ENCODE results near the gene FARS2. TPM values are rescaled to one million over a fixed set of nuclear protein-coding genes. Genes with fewer than 3 reads are reported as not detected.

FARS2 gene
- polyA plus RNA-seq, 2 of the 4 experiments (the other 2 are of a cell fraction) = 12.9 to 17.5 TPM

DNA sequence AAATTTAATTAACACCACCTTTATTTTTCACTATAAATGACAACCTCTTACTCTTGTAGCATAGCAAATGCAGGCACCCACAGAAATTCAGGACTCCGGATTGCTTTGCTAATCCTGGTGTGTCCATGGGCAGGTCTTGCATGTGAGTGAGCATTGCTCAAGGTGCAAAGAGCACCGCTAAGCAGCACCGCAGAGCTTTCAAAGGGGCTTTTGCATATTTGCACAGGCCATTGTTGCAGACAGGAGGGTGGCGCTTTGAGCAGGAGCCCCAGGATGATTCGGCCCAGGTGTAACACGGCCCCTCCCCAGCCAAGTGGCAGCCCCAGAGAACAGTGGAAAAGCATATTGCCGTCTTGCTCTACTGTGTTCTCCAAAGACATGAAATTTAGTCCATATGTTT, 452.2 kb downstream of the FARS2 start:
- no peaks in the 10 kb centered on the region for H3K9me3 ChIP-seq
- H3K4me2 ChIP-seq = no peak overlapping the region
- FAIRE-seq = no peak
- ChIA-PET POLR2A (no interaction called here), CTCF (no interaction called here)
- H3K27ac ChIP-seq = no peak overlapping the region
- WGBS (ENCODE audit: missing lambda C conversion rate) = 85% methylated on average over 6 of the region's 7 CpGs
- no peak overlapping the region for H3K4me3 ChIP-seq
- TF ChIP-seq POLR2A (IDR thresholded peaks at IDR 0.05; ENCODE audit: low read length) (no peak), RAD21 (conservative IDR thresholded peaks at IDR 0.05 in 1 of 2, IDR thresholded peaks at IDR 0.05 in 1 of 2) (no peak), CBX2 (IDR thresholded peaks at IDR 0.05; ENCODE audit: borderline replicate concordance, low read depth) (no peak), HOXA7 (CRISPR knock-in tag; IDR thresholded peaks at IDR 0.05) (no peak), ESRRA (IDR thresholded peaks at IDR 0.05; ENCODE audit: borderline replicate concordance, low read length) (no peak), EHF (CRISPR knock-in tag; IDR thresholded peaks at IDR 0.05) (no peak), FOSB (CRISPR knock-in tag; IDR thresholded peaks at IDR 0.05) (no peak), POLR2AphosphoS2 (conservative IDR thresholded peaks at IDR 0.05; ENCODE audit: low read length) (no peak), RNF2 (IDR thresholded peaks at IDR 0.05; ENCODE audit: borderline replicate concordance, low read depth) (no peak), CHD4 (IDR thresholded peaks at IDR 0.05; ENCODE audit: borderline replicate concordance) (no peak), CEBPB (IDR thresholded peaks at IDR 0.05) (no peak)
- TF ChIP-seq, protein P1, sequence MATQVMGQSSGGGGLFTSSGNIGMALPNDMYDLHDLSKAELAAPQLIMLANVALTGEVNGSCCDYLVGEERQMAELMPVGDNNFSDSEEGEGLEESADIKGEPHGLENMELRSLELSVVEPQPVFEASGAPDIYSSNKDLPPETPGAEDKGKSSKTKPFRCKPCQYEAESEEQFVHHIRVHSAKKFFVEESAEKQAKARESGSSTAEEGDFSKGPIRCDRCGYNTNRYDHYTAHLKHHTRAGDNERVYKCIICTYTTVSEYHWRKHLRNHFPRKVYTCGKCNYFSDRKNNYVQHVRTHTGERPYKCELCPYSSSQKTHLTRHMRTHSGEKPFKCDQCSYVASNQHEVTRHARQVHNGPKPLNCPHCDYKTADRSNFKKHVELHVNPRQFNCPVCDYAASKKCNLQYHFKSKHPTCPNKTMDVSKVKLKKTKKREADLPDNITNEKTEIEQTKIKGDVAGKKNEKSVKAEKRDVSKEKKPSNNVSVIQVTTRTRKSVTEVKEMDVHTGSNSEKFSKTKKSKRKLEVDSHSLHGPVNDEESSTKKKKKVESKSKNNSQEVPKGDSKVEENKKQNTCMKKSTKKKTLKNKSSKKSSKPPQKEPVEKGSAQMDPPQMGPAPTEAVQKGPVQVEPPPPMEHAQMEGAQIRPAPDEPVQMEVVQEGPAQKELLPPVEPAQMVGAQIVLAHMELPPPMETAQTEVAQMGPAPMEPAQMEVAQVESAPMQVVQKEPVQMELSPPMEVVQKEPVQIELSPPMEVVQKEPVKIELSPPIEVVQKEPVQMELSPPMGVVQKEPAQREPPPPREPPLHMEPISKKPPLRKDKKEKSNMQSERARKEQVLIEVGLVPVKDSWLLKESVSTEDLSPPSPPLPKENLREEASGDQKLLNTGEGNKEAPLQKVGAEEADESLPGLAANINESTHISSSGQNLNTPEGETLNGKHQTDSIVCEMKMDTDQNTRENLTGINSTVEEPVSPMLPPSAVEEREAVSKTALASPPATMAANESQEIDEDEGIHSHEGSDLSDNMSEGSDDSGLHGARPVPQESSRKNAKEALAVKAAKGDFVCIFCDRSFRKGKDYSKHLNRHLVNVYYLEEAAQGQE (IDR thresholded peaks at IDR 0.05) = no peak
- TF ChIP-seq, protein P2, sequence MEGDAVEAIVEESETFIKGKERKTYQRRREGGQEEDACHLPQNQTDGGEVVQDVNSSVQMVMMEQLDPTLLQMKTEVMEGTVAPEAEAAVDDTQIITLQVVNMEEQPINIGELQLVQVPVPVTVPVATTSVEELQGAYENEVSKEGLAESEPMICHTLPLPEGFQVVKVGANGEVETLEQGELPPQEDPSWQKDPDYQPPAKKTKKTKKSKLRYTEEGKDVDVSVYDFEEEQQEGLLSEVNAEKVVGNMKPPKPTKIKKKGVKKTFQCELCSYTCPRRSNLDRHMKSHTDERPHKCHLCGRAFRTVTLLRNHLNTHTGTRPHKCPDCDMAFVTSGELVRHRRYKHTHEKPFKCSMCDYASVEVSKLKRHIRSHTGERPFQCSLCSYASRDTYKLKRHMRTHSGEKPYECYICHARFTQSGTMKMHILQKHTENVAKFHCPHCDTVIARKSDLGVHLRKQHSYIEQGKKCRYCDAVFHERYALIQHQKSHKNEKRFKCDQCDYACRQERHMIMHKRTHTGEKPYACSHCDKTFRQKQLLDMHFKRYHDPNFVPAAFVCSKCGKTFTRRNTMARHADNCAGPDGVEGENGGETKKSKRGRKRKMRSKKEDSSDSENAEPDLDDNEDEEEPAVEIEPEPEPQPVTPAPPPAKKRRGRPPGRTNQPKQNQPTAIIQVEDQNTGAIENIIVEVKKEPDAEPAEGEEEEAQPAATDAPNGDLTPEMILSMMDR (IDR thresholded peaks at IDR 0.05) = no peak
- TF ChIP-seq, protein P3, sequence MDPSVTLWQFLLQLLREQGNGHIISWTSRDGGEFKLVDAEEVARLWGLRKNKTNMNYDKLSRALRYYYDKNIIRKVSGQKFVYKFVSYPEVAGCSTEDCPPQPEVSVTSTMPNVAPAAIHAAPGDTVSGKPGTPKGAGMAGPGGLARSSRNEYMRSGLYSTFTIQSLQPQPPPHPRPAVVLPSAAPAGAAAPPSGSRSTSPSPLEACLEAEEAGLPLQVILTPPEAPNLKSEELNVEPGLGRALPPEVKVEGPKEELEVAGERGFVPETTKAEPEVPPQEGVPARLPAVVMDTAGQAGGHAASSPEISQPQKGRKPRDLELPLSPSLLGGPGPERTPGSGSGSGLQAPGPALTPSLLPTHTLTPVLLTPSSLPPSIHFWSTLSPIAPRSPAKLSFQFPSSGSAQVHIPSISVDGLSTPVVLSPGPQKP (IDR thresholded peaks at IDR 0.05; ENCODE audit: low read depth, low read length) = no peak
- ATAC-seq = no peak
- no peaks in the 10 kb centered on the region for H3K4me1 ChIP-seq
- no peak for DNase-seq (ENCODE audit: low read depth in 1 of 2, low spot score in 1 of 2)

DNA sequence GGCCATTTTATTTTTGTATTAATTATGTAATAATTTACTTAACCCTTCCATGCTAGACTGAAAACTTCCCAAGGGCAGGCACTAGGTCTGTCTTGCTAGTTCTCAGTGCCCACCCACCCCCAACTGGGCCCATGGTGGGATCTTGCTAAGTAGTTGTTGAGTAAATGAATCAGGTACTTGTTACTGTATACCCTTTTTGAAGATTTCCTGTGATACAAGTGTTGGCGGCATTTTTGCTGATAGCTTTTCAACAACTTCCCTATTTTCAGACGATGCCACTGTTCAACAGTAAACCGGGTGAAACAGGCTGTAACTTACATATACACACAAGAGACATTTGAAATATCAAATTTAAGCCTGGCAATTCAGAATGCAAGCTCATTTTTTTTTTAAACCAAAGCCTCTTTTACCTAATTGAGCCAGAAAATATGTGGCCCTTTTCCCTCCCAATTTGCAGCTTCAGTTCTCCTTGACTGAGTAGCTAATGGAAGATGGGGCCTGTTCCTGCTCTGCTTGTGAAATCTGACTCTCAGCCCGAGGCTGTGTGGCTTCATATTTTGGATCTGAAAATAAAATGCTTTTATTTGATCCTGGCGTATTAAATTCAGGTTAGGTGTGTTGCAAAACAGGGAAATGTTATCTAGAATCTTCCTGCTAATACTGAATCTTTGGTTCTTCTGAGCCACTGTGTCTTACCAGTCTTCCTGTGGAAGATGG, 457.1 kb downstream of the FARS2 start:
- ATAC-seq (no peak), FAIRE-seq (no peak), DNase-seq (ENCODE audit: low read depth in 1 of 2, low spot score in 1 of 2) (no peak)
- CTCF ChIA-PET = no interaction called here
- Histone ChIP-seq H3K4me3 (no peak overlapping the region), H3K4me2 (no peak overlapping the region), H3K4me1 (no peaks in the 10 kb centered on the region), H3K9me3 (no peaks in the 10 kb centered on the region), H3K27ac (no peak overlapping the region)
- 82% methylated on average over 5 of the region's 5 CpGs for WGBS (ENCODE audit: missing lambda C conversion rate)
- TF ChIP-seq KDM5A (IDR thresholded peaks at IDR 0.05) (no peak), EP300 (IDR thresholded peaks at IDR 0.05) (no peak), RAD21 (conservative IDR thresholded peaks at IDR 0.05 in 1 of 2, IDR thresholded peaks at IDR 0.05 in 1 of 2) (no peak), NR3C1 (IDR thresholded peaks at IDR 0.05) (no peak), ZSCAN20 (CRISPR knock-in tag; IDR thresholded peaks at IDR 0.05) (no peak)
- TF ChIP-seq, protein P4, sequence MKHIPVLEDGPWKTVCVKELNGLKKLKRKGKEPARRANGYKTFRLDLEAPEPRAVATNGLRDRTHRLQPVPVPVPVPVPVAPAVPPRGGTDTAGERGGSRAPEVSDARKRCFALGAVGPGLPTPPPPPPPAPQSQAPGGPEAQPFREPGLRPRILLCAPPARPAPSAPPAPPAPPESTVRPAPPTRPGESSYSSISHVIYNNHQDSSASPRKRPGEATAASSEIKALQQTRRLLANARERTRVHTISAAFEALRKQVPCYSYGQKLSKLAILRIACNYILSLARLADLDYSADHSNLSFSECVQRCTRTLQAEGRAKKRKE (CRISPR knock-in tag; IDR thresholded peaks at IDR 0.05; ENCODE audit: low read depth) = no peak
- TF ChIP-seq, protein P5, sequence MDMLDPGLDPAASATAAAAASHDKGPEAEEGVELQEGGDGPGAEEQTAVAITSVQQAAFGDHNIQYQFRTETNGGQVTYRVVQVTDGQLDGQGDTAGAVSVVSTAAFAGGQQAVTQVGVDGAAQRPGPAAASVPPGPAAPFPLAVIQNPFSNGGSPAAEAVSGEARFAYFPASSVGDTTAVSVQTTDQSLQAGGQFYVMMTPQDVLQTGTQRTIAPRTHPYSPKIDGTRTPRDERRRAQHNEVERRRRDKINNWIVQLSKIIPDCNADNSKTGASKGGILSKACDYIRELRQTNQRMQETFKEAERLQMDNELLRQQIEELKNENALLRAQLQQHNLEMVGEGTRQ (IDR thresholded peaks at IDR 0.05) = no peak
- TF ChIP-seq, protein P6, sequence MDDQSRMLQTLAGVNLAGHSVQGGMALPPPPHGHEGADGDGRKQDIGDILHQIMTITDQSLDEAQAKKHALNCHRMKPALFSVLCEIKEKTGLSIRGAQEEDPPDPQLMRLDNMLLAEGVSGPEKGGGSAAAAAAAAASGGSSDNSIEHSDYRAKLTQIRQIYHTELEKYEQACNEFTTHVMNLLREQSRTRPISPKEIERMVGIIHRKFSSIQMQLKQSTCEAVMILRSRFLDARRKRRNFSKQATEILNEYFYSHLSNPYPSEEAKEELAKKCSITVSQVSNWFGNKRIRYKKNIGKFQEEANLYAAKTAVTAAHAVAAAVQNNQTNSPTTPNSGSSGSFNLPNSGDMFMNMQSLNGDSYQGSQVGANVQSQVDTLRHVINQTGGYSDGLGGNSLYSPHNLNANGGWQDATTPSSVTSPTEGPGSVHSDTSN (IDR thresholded peaks at IDR 0.05) = no peak
- TF ChIP-seq, protein P7, sequence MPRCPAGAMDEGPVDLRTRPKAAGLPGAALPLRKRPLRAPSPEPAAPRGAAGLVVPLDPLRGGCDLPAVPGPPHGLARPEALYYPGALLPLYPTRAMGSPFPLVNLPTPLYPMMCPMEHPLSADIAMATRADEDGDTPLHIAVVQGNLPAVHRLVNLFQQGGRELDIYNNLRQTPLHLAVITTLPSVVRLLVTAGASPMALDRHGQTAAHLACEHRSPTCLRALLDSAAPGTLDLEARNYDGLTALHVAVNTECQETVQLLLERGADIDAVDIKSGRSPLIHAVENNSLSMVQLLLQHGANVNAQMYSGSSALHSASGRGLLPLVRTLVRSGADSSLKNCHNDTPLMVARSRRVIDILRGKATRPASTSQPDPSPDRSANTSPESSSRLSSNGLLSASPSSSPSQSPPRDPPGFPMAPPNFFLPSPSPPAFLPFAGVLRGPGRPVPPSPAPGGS (IDR thresholded peaks at IDR 0.05) = no peak
- POLR2A ChIA-PET = no interaction called here

Data from A549 (cell line).